ENCODE results near the gene HPX. TPM values are rescaled to one million over a fixed set of nuclear protein-coding genes. Genes with fewer than 3 reads are reported as not detected.
"Not testable (repeated sequence)": the region's sequence is repeated elsewhere in the genome, so short reads cannot be mapped to it uniquely, and the experiment has no call there.

The HPX gene
- total RNA-seq, 4 donors from 2014 or later: 1.0 to 7.5 (median 4.8) TPM

GRCh38 chr11:6395470-6396060, 45.2 kb downstream of the HPX start:
- H3K4me1 ChIP-seq: peaks cover 0 to 20% (median 12%) of the 10 kb centered on the region in 4 donors
- no peak for DNase-seq (ENCODE audit: low spot score in 2 of 2)
- no peak for TF ChIP-seq POLR2A (IDR thresholded peaks at IDR 0.05)
- TF ChIP-seq EP300 (IDR thresholded peaks at IDR 0.05): no peak
- no peak for TF ChIP-seq CTCF (IDR thresholded peaks at IDR 0.05)
- H3K27ac ChIP-seq: no peak overlapping the region
- 73 to 79% methylated on average over 13 to 15 of the region's 16 CpGs for WGBS, 2 donors
- no peak overlapping the region for H3K4me3 ChIP-seq
- H3K27me3 ChIP-seq: no peaks in the 10 kb centered on the region
- peaks cover 0 to 79% (median 8%) of the 10 kb centered on the region in 3 donors for H3K36me3 ChIP-seq
- no peaks in the 10 kb centered on the region for H3K9me3 ChIP-seq

GRCh38 chr11:6393989-6394670, 46.7 kb downstream of the HPX start:
- no peak for DNase-seq (ENCODE audit: low spot score in 2 of 2)
- H3K27me3 ChIP-seq: no peaks in the 10 kb centered on the region
- no peak for TF ChIP-seq POLR2A (IDR thresholded peaks at IDR 0.05)
- TF ChIP-seq EP300 (IDR thresholded peaks at IDR 0.05): no peak
- no peak for TF ChIP-seq CTCF (IDR thresholded peaks at IDR 0.05)
- H3K36me3 ChIP-seq: peaks cover 0 to 64% (median 3%) of the 10 kb centered on the region in 3 donors
- H3K4me3 ChIP-seq: no peak overlapping the region
- no peaks in the 10 kb centered on the region for H3K9me3 ChIP-seq
- WGBS, 2 donors: 84 to 91% methylated on average over 16 of the region's 16 CpGs
- peaks cover 0 to 28% (median 15%) of the 10 kb centered on the region in 4 donors for H3K4me1 ChIP-seq
- no peak overlapping the region for H3K27ac ChIP-seq

GRCh38 chr11:6392251-6392650, 48.5 kb downstream of the HPX start:
- H3K9me3 ChIP-seq; H3K27ac ChIP-seq; DNase-seq (ENCODE audit: low spot score in 2 of 2); H3K4me3 ChIP-seq; H3K27me3 ChIP-seq: not testable (repeated sequence)
- Histone ChIP-seq H3K36me3 (peaks cover 0 to 48% (median 0%) of the 10 kb centered on the region in 3 donors), H3K4me1 (peaks cover 0 to 46% (median 20%) of the 10 kb centered on the region in 4 donors)
- 91 to 96% methylated on average over 4 of the region's 4 CpGs for WGBS, 2 donors

- no peaks in the 10 kb centered on the region for H3K27me3 ChIP-seq
- H3K4me3 ChIP-seq: peak overlapping the region in 2 of 4 donors; percentile 80 to 90
- 92 to 97% methylated on average over 8 to 15 of the region's 18 CpGs for WGBS, 2 donors
- H3K27ac ChIP-seq: peak overlapping the region in 1 of 4 donors; percentile 92
- no peak for DNase-seq (ENCODE audit: low spot score in 2 of 2)
- no peak for TF ChIP-seq POLR2A (IDR thresholded peaks at IDR 0.05)
- TF ChIP-seq EP300 (IDR thresholded peaks at IDR 0.05): no peak
- TF ChIP-seq CTCF (IDR thresholded peaks at IDR 0.05): no peak
- H3K9me3 ChIP-seq: no peaks in the 10 kb centered on the region
- H3K36me3 ChIP-seq: peaks cover 0 to 43% (median 0%) of the 10 kb centered on the region in 3 donors
- peaks cover 0 to 46% (median 20%) of the 10 kb centered on the region in 4 donors for H3K4me1 ChIP-seq
These were observed 49.2 kb downstream of the HPX start for GRCh38 chr11:6391537-6392134.

- Histone ChIP-seq H3K9me3 (no peaks in the 10 kb centered on the region), H3K27ac (peak overlapping the region; percentile 82 to 92 (median 90)), H3K36me3 (peaks cover 0 to 40% (median 0%) of the 10 kb centered on the region in 3 donors), H3K4me3 (peak overlapping the region; percentile 73 to 91 (median 85)), H3K4me1 (peaks cover 0 to 46% (median 20%) of the 10 kb centered on the region in 4 donors), H3K27me3 (no peaks in the 10 kb centered on the region)
- no peak for DNase-seq (ENCODE audit: low spot score in 2 of 2)
- TF ChIP-seq EP300 (IDR thresholded peaks at IDR 0.05) (no peak), POLR2A (IDR thresholded peaks at IDR 0.05) (no peak), CTCF (IDR thresholded peaks at IDR 0.05) (no peak)
- 29 to 45% methylated on average over 13 to 19 of the region's 19 CpGs for WGBS, 2 donors
These were observed 49.9 kb downstream of the HPX start for GRCh38 chr11:6390718-6391469.
